Activated CD4-positive, CD25-positive, alpha-beta regulatory T cell (primary cell): ENCODE data around the gene CARD11.

Experiments used
- DNase-seq, 4 experiments: peaks; one replicate each; lab custom pipeline; 2025; lab: John Stamatoyannopoulos, UW

The CARD11 gene

DNA sequence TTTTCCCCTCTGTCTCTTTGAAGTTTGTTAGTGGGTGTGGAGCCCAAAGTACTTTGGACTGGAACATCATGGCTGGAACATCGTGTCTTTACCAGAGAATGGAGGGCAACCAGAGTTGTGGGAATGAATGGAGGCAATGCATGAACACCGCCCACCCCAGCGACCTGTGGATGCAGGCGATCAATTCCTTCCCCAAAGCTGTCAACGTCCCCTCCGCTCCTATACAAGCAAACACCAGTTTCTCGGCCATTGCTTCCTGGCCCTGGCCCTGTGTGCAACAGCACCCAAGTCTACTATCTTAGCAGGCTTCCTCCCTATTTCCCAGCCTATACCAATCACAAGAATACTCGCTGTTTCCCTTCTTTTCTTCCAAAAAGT lies 62.6 kb downstream of the CARD11 start:
- DNase-seq: no peak

DNA sequence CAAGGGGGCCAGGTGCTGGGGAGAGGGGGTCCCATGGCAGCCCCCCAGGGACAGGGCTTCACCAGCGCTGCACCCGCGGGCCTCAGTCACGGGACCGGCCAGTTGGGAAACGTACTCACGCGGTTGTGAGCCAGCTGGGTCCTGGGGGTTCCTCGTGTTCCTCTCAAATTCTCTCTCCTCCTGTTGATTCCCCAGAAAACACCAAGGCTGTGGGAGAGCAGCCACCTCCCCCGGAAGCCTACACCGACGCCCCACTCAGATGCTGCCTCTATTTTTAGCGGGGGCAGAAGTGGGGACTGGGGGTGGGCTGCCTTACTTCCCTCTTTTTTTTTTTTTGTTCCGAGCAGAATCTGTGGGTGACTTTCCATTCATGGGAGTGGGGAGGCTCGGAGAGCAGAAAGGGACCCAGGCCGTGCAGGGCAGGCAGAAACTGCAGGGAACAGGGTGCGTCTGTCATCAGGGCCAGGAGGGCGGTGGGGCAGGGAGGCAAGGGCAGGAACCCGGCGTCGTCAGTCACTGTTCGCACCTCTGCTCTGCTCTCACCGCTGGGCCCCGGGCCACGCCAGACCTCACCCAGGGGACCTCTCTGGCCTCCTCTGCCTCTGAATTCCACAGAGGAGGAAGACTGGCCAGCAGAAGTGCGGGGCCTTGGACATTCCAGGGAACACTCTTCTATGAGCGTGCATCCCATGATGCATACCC lies 63.1 kb downstream of the CARD11 start:
- no peak for DNase-seq

DNA sequence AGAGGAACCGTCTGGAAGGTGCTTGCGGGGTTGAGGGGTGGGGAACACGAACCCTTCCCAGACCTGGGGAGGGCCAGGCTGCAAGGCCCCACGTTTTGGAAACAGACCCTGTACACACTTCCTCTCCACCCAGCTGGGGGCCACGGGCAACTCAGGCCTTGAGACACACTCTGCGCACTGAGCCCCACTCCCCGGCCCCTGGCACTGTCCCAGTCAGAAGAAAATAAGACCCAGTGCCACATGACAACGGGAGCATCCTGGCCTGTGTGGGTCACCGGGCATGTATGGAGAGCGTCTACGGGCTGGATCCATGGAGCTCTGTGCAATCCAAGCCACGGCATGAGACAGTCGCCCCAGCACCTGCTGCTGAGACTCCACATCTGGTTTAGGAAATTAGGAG lies 63.7 kb downstream of the CARD11 start:
- no peak for DNase-seq

DNA sequence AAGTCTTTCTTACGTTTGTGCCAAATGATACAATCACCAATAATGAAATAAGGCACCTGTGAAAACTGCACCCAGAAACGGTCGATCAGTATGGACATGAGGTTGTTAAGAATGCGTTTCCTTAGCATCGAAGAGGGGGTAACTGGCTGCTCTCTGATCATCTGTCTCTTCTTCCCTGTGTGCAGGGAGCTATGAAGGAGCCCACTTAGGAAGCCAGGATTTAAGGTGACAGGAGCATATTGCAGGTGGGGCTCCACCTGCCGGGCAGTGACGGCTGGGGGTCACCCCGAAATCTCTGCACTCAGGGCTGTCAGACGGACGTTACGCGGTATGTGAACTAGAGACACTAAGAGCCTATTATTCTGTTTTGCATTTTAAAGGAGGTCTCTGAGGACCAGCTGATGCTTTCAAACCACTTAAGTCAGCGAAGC lies 64.5 kb downstream of the CARD11 start:
- DNase-seq: no peak

DNA sequence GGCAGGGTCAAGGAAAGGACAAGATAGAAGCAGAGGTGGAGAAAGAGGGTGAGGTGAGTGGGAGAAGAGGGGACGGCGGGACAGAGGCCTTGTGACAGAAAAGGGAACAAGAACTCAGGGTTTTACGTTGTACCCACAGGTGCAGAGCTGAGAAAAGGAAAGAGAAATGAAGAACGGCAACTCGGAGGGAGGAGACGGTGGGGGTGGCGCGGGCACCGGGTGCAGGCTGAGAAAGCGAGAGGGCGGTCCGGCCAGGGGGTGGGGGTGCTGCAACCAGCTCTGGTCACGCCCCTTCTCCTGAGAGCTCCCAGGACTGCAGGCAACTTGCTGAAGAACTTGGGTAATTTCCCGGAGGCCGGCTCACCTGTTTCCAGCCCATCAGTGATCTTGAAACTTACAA lies 65.3 kb downstream of the CARD11 start:
- DNase-seq: peak; percentile 21 to 72 (median 46)

DNA sequence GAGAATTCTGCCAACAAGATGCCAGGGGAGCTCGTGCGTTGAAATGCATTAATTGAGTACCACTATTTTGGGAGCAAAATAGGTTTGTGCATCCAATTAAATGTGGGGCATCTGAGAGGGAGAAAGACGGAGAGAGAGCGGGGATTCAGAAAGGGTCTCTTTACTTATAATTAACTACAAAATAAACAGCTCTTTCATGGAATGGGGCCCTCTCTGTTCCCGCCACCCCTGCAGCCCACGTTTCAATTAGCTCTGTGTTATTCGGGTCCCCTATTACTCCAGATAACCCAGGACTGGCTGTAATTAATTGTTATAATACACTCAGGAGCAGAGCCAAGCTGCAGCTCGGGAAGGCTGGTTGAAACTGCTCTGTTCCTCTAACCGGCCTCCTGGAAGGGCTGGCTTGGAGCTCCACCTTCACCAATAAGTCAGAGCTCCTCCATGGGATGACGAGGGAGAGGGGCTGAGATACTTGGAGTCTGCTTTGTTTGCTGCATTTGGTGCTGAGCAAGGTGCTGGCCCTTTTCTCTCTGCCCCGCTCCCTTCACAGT lies 67.8 kb downstream of the CARD11 start:
- DNase-seq: no peak

DNA sequence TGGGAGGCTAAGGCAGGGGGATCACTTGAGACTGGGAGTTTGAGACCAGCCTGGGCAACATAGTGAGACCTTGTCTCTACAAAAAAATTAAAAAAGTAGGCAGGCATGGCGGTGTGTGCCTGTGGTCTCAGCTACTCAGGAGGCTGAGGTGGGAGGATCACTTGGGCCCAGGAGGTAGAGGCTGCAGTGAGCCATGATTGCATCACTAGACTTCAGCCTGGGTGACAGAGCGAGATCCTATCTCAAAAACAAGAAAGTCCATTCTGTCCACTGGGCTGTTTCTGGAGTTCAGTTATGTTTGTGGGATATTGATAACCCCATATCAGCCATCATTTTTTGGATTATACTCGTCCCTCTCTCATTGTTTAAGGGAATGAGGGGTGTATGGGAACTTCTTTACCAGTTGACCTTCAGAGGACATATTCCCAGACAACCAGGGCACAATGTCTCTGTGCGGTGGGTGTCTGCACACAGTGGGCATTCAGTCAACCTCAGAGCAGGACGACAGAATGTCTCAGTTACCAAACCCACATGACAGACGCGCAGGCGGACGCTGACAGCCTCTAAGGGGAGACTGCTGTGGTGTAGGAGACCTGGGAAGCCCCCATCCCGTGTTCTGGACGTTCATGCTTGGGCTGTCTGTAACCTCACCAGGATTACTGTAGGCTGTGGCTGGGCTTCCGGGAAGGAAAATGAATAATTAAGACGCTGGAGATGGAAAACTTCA lies 69.4 kb downstream of the CARD11 start:
- DNase-seq: no peak

DNA sequence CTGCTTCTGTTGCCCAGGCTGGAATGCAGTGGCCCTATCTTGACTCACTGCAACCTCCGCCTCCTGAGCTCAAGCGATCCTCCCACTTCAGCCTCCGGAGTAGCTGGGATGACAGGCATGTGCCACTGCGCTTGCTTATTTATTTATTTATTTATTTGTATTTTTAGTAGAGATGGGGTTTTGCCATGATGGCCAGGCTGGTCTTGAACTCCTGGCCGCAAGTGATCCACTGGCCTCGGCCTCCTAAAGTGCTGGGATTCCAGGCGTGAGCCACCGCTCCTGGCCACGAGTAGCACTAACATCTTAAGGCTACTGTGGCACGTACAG lies 70.9 kb downstream of the CARD11 start:
- no peak for DNase-seq

DNA sequence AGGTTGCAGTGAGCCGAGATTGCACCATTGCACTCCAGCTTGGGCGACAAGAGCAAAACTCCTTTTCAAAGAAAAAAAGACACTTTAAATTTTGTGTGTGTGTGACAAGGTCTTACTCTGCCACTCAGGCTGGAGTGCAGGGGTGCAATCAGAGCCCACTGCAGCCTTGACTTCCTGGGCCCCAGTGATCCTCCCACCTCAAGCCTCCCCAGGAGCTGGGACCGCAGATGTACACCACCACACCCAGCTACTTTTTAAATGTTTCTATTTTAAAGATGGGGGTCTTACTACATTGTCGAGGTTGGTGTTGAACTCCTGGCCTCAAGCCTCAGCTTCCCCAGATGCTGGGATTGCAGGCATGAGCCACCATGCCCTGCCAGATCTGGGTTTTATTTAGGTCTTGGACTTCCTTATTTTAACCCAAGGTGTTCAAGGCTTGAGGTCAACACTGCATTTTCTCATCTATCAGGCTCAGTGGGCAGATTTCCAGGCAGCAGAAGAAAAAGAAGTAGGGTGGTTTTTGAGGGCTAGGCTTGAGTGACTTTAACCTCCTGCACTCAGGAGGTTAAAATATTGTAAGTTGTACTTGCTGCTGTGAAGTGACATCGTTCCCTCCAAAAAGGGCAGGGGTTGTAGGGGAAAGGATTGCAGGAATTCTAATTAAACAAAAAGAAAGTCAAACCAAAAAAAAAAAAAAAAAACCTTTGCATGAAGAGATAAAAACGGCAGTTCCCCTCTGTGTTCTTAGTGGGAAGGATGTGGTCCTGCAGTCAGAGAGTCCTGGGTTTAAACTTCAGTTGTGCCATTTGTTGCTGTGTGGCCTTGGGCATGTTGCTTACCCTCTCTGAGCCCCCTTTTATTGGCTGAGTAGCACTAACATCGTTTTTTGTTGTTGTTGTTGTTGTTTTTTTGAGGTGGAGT lies 71.5 kb downstream of the CARD11 start:
- DNase-seq: no peak

DNA sequence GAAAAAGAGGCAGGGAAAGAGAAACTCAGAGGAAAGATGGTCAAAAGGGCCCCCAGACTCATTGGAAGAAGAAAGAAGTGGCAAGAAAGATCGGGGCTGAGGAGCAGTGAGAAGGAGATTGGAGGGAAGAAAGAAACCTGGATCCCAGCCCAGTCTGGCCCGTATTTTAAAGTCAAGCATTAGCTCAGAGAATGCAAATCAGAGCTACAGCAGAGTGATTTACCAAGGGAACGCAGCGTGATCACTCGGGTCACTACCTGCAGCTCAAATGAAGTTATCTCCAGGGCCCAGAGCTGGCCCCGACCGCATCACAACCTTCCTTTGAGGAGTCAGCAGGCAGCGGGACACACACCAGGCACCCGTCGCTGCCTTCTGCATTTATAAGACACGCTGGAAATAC lies 72.8 kb downstream of the CARD11 start:
- DNase-seq: no peak

DNA sequence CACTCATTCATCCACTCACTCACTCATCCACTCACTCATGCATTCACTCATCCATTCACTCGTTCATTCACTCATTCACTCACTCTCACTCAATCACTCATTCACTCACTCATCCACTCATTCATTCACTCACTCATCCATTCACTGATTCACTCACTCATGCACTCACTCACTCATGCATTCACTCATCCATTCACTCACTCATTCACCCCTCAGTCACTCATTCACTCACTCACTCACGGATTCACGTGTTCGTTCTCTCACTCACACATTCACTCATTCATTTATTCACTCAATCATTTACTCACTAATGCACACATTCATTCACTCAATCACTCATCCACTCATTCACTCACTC lies 73.4 kb downstream of the CARD11 start:
- no peak for DNase-seq

DNA sequence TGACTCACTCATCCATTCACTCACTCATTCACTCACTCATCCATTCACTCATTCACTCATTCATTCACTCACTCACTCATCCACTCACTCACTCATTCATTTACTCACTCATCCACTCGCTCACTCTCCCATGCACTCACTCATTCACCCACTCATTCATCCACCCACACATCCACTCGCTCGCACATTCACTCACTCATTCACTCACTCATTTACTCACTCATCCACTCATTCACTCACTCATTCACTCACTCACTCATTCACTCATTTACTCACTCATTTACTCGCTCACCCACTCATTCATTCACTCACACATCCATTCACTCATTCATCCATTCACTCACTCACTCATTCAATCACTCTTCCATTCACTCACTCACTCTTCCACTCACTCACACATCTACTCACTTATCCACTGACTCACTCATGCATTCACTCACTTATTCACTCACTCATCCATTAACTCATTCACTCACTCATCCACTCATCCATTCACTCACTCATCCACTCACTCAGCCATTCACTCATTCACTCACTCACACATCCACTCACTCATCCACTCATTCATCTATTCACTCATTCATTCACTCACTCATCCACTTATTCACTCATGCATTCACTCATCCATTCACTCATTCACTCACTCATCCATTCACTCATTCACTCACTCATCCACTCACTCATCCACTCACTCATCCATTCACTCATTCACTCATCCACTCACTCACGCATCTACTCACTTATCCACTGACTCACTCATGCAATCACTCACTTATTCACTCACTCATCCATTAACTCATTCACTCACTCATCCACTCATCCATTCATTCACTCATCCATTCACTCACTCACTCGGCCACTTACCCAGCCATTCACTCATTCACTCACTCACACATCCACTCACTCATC lies 74.0 kb downstream of the CARD11 start:
- no peak for DNase-seq

DNA sequence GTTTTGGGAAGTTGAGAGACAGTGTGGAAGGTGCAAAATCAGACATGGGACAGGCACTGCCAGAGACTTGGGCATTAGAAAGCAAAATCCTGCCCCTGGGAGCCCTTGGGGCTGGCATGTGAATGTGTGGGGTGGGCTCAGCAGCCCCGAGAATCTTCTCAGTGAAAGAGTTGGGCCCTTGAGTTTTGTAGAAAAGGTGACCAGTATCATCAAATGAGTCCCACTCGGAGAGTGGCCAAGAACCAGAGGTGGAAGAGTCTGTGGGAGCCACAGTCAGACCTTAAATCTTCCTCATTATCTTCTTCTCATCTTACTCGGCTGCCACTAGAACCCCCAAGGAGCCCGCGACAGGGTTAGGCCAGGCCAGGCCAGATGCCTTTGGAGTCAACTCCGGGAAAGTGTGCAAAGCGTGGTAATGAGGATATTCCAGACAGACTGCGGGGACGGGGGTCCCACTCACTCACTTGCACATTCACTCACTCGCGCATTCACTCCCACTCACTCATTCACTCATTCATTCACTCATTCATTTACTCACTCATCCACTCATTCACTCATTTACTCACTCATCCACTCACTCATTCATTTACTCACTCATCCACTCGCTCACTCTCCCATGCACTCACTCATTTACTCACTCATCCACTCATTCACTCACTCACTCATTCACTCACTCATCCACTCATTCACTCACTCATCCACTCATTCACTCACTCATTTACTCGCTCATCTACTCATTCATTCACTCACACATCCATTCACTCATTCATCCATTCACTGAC lies 74.9 kb downstream of the CARD11 start:
- no peak for DNase-seq

DNA sequence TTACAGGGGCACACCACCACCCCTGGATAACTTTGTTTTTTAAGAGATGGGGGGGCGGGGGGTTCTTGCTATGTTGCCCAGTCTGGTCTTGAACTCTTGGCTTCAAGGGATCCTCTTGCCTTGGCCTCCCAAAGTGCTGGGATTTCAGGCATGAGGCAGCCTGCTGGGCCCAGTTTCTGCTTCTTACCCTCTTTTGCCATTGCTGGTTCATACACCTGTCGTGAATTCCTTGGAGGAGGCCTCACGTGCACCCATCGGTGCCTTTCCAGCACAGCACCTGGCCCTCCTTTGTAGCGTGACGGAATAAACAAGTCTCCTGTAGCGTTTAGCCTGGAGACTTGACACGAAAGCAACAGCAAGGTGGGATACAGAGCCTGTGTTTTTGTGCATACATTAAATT lies 75.5 kb downstream of the CARD11 start:
- DNase-seq: no peak

DNA sequence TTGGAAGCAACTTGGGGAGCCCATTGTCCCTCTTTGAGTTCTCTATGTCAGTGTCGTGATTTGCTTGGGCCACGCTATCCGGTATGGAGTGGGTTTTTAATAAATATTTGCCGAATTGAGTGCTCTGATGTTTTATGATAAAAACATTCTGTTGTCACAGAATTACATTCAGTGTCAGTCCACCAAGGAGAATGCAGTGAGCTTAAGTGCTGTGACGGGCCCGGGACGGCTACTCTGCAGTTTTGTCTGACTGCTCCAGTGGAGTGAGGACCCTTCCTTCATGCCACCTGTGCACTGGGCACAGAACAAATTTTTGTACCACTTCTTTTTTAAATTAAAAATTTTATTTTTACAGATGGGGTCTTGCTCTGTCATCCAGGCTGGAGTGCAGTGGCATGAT lies 76.0 kb downstream of the CARD11 start:
- DNase-seq: no peak

DNA sequence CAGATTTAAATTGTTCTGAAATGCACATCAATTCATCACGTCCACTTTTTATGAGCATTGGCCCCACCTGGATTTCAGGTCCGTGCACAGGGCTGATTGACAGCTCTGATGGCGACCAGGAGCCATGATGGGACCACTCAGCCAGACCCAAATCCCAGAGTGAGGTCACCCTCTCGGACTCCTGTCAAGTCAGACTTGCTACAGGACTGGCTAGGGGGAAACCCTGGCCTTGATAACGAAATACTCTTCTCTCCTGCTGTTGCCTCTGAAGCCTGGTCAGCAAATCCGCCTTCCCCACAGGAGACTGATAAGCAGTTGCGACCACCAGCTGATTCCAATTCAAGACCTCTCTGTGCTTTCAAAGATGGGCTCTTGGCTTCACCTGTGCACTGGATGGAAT lies 76.4 kb downstream of the CARD11 start:
- no peak for DNase-seq

DNA sequence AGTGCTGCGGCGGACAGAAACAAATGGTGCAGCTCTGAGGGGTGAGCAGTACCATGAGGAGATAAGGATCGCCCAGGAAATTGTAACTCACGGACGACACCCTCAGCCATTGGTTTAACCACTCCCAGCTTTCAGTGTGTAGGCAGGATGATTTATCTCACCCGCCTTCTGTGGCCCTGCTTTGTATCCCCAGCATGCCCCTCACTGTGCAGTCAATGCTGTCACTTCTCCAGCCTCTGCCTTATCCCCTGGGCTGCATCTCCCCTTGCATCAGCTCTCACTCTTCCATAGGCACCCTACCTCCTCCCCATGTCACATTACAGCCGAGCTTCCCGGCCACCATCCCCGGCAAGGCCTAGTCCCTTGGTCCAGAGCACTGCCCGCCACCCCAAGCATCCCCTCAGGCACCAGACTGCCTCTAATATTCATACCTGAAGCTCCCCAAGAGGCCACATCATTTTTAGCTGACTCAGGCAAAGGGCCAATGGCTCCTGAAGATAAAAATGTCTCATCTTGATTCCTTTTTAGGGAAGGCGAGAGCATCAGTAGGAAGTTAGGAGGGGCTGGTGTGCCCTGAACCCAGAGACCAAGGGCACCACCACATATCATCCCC lies 77.1 kb downstream of the CARD11 start:
- DNase-seq: no peak

DNA sequence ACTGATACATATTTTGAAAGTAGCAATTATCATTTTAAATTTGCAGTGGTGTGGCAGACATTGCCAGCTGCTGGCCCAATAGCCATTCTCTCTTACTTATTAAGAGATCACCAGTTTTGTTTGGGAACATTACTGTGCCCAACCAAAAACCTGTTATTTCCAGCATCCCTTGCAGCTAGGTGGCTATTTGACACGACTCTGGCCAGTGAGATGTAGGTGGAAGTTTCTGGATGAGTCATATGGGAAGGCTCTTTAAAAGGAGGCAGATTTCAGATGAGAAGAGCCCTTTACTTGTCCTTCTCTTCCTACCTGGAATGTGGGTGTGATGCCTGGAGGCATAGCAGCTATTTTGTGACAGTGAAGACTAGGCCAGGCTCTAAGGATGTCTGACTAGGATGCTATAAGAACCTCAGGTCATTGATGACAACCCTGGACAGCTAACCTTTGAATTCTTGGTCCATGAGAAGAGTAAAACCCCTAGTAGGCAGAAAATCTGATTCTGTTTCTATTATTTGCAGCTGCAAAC lies 77.9 kb downstream of the CARD11 start:
- no peak for DNase-seq

DNA sequence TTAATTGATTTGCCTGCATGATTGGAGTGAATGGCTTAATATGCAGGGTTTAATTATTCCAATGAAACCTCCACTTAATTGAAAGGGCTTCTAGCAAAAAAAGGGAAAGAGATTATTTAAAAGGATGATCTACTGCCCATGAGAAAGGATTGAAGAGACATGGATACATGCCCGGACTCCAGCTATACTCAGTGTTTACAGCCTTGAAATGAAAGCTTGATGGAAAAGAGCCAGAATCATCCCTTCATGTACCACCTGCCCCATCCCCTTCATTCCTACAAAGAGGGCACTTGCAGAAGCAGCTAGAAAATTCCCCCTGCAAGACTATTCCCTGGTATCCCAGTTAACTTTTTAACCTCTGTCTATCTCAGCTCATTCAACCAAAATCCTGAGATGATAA lies 78.4 kb downstream of the CARD11 start:
- no peak for DNase-seq

DNA sequence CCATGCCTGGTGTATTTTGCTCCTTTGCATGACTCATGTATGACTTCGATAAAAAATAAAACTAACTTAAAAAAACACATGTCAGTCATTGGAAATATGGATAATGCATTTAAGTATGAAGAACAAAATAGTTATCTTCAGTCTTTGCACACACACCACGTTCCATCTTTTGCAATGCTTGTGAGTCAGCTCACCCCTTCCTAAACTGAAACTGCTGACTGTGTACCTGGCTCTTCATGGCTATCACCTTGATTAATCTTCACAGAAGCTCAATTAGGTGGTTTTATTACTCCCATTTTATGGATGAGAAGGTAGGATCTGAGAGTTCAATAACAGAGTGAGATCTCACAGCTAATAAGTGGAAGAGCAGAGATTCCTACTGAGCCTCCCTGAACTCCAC lies 79.5 kb downstream of the CARD11 start:
- no peak for DNase-seq
